Gastrocnemius medialis (tissue), 4 donors: Measurements from ENCODE around the gene BMPR1A. TPM values are rescaled to one million over a fixed set of nuclear protein-coding genes. Genes with fewer than 3 reads are reported as not detected.

Experiments used
- ATAC-seq, 2 donors: fragments of 150-250 bp; one replicate each; pipeline ENCODE4 v1.9.1; 2016
- DNase-seq, 2 donors: peaks; one replicate each; pipeline ENCODE4 v3.0.0-alpha.2; 2019
- H3K27ac ChIP-seq, 4 donors: fragments of 200-600 bp; sonication (generic); 1 replicate in 1 of 4; 2 replicates in 3 of 4; pipeline ENCODE4 v1.5.1; 2016 to 2018; ENCODE audit warnings: mild to moderate bottlenecking in 2 of 4, moderate library complexity in 1 of 4
- H3K27me3 ChIP-seq, 3 donors: fragments of 200-600 bp; sonication (generic) in 2 of 3; 1 replicate in 1 of 3; 2 replicates in 2 of 3; pipeline versions ENCODE4 v1.5.1 to v1.6.0; 2016 to 2019; ENCODE audit warnings: mild to moderate bottlenecking in 1 of 3, moderate library complexity in 1 of 3
- H3K36me3 ChIP-seq, 2 donors: fragments of 200-600 bp; sonication (generic) in 1 of 2; one replicate each; pipeline ENCODE4 v1.5.1; 2017 to 2018
- H3K4me1 ChIP-seq, 2 donors: fragments of 200-600 bp; sonication (generic) in 1 of 2; one replicate each; pipeline ENCODE4 v1.5.1; 2016 to 2017; ENCODE audit warnings: mild to moderate bottlenecking in 2 of 2
- H3K4me3 ChIP-seq, 4 donors: fragments of 200-600 bp; sonication (generic) in 3 of 4; 1 replicate in 1 of 4; 2 replicates in 3 of 4; pipeline ENCODE4 v1.5.1; 2016 to 2019; ENCODE audit warnings: mild to moderate bottlenecking in 2 of 4
- H3K9me3 ChIP-seq, 3 donors: fragments of 200-600 bp; sonication (generic) in 2 of 3; 1 replicate in 1 of 3; 2 replicates in 2 of 3; pipeline ENCODE4 v1.5.1; 2016 to 2019
- POLR2A ChIP-seq, 2 donors: fragments of 450-650 bp; IDR thresholded peaks; one replicate each; pipeline ENCODE4 v1.6.1; 2017; ENCODE audit warnings: antibody characterized with exemption in 2 of 2, mild to moderate bottlenecking in 2 of 2, moderate library complexity in 2 of 2
- in situ Hi-C, 4 donors: fragments of 200-750 bp; cut with MboI; loops; one replicate each; pipeline versions ENCODE4 v1.15.0 to v1.8.0; 2017; ENCODE audit warnings: low sequenced_read_pairs in 4 of 4
- intact Hi-C: fragments of 100-400 bp; cut with DNase I; formaldehyde crosslinking; loops from one replicate; pipeline ENCODE4 v1.15.1; 2023; ENCODE audit warnings: low total_unique reads
- total RNA-seq, 4 donors: library from RNA; depleted of rRNA; stranded (reverse); fragments of >200 nt; gene quantifications; one replicate each; pipeline versions ENCODE4 v1.1.0 to v1.2.3, GENCODE V29; 2016
- TF ChIP-seq, protein P1 (sequence below), 5 experiments: fragments of 450-650 bp in 3 of 5; fragments of 200-600 bp in 2 of 5; sonication (generic) in 2 of 5; IDR thresholded peaks in 4 of 5; conservative IDR thresholded peaks in 1 of 5; 1 replicate in 4 of 5; 2 replicates in 1 of 5; pipeline ENCODE4 v1.5.1; 2016 to 2019; ENCODE audit warnings: antibody characterized with exemption in 5 of 5, mild to moderate bottlenecking in 3 of 5, moderate library complexity in 3 of 5

Gene BMPR1A
- total RNA-seq, 4 donors from 2014 or later = 16.4 to 22.7 (median 18.0) TPM

DNA sequence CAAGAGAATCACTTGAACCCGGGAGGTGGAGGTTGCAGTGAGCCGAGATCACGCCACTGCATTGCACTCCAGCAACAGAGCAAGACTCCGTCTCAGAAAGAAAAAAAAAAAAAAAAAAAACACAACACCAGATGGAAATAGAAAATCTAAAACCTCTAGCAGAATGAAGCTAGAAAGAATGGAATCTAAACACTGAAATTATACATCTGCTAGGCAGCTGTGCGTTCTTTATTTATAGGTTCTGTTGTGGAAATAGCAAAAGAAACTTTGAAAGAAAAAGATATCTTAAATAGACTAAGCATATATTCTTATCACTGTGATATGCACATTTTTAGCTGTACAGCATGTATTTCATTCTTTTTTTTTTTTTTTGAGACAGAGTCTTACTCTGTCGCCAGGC lies 17.1 kb downstream of the BMPR1A start:
- H3K36me3 ChIP-seq = no peaks in the 10 kb centered on the region
- no peak for DNase-seq
- intact Hi-C loops = no loop called here
- H3K9me3 ChIP-seq = no peaks in the 10 kb centered on the region
- peak overlapping the region in 1 of 4 donors; percentile 70 for H3K27ac ChIP-seq
- in situ Hi-C loops = no loop called here
- no peak overlapping the region for H3K4me3 ChIP-seq
- no peaks in the 10 kb centered on the region for H3K27me3 ChIP-seq
- H3K4me1 ChIP-seq = peaks cover 36 to 51% of the 10 kb centered on the region in 2 donors
- TF ChIP-seq, protein P1, sequence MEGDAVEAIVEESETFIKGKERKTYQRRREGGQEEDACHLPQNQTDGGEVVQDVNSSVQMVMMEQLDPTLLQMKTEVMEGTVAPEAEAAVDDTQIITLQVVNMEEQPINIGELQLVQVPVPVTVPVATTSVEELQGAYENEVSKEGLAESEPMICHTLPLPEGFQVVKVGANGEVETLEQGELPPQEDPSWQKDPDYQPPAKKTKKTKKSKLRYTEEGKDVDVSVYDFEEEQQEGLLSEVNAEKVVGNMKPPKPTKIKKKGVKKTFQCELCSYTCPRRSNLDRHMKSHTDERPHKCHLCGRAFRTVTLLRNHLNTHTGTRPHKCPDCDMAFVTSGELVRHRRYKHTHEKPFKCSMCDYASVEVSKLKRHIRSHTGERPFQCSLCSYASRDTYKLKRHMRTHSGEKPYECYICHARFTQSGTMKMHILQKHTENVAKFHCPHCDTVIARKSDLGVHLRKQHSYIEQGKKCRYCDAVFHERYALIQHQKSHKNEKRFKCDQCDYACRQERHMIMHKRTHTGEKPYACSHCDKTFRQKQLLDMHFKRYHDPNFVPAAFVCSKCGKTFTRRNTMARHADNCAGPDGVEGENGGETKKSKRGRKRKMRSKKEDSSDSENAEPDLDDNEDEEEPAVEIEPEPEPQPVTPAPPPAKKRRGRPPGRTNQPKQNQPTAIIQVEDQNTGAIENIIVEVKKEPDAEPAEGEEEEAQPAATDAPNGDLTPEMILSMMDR (IDR thresholded peaks at IDR 0.05 in 4 of 5, conservative IDR thresholded peaks at IDR 0.05 in 1 of 5) = no peak
- TF ChIP-seq POLR2A (IDR thresholded peaks at IDR 0.05) = no peak
- ATAC-seq = no peak

- no peaks in the 10 kb centered on the region for H3K9me3 ChIP-seq
- no peak overlapping the region for H3K4me3 ChIP-seq
- no peaks in the 10 kb centered on the region for H3K27me3 ChIP-seq
- peak overlapping the region; percentile 46 to 70 (median 56) for H3K27ac ChIP-seq
- ATAC-seq (peak; percentile 86 to 87), DNase-seq (no peak)
- in situ Hi-C loops (no loop called here), intact Hi-C loops (no loop called here)
- peaks cover 21 to 36% of the 10 kb centered on the region in 2 donors for H3K4me1 ChIP-seq
- no peak for TF ChIP-seq POLR2A (IDR thresholded peaks at IDR 0.05)
- TF ChIP-seq, protein P1 (IDR thresholded peaks at IDR 0.05 in 4 of 5, conservative IDR thresholded peaks at IDR 0.05 in 1 of 5) = no peak
- H3K36me3 ChIP-seq = no peaks in the 10 kb centered on the region
These were observed 18.8 kb downstream of the BMPR1A start for GRCh38 chr10:86775056-86775869.

DNA sequence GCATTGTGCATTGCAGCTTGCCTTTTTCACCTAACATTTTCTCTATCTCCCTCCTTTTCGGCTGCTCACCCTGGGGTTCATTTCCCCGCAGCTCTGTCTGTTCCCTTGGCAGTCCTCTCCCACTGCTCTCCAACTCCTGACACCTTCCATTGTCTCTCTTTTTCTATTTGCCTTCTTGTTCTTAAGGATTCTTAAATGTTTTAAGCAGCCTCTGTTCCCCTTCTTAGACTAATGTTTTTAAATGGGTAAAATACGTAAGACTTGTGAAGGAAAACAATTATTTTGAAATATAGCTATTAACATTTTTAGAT lies 19.4 kb downstream of the BMPR1A start:
- H3K4me1 ChIP-seq = peaks cover 15 to 30% of the 10 kb centered on the region in 2 donors
- in situ Hi-C loops (no loop called here), intact Hi-C loops (no loop called here)
- TF ChIP-seq, protein P1 (IDR thresholded peaks at IDR 0.05 in 4 of 5, conservative IDR thresholded peaks at IDR 0.05 in 1 of 5) = no peak
- no peak overlapping the region for H3K4me3 ChIP-seq
- peak overlapping the region; percentile 46 to 70 (median 56) for H3K27ac ChIP-seq
- no peaks in the 10 kb centered on the region for H3K27me3 ChIP-seq
- no peaks in the 10 kb centered on the region for H3K9me3 ChIP-seq
- DNase-seq (no peak), ATAC-seq (no peak)
- H3K36me3 ChIP-seq = no peaks in the 10 kb centered on the region

DNA sequence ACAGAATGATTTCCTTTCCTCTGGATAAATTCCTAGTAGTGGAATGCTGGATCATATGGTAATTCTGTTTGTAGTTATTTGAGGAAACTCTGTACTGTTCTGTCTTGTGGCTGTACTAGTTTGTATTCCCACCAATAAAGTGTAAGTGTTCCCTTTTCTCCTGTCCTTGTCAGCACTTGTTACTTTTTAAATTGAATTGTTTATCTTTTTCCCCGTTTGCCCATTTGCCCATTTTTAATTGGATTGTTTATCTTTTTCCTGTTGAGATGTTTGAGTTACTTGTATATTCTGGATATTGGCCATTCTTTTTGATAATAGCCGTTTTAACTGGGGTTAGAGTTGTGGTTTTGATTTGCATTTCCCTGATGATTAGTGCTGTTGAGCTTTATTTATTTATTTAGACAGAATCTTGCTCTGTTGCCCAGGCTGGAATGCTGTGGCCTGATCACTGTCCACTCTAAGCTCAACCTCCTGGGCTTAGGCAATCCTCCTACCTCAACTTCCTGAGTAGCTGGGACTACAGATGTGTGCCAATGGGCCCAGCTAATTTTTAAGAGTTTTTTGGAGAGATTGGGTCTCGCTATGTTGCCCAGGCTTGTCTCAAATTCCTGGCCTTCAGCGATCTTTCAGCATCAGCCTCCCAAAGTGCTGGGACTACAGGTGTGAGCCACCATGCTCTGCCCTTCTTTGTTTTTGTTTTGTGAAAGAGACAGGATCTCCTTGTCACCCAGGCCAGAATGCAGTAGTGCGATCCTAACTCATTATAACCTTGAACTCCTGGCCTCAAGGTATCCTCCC lies 23.0 kb downstream of the BMPR1A start:
- Histone ChIP-seq H3K27ac (peak overlapping the region in 2 of 4 donors; percentile 21 to 32), H3K27me3 (no peaks in the 10 kb centered on the region), H3K9me3 (no peaks in the 10 kb centered on the region), H3K4me1 (peaks cover 37 to 40% of the 10 kb centered on the region in 2 donors), H3K36me3 (no peaks in the 10 kb centered on the region), H3K4me3 (no peak overlapping the region)
- no peak for ATAC-seq
- intact Hi-C loops = no loop called here
- no peak for DNase-seq
- no peak for TF ChIP-seq POLR2A (IDR thresholded peaks at IDR 0.05)
- TF ChIP-seq, protein P1 (IDR thresholded peaks at IDR 0.05 in 4 of 5, conservative IDR thresholded peaks at IDR 0.05 in 1 of 5) = no peak
- in situ Hi-C loops = no loop called here
